Spleen (tissue), 11 donors: ENCODE results near the gene SUSD4. TPM values are rescaled to one million over a fixed set of nuclear protein-coding genes. Genes with fewer than 3 reads are reported as not detected.

Source experiments
- DNase-seq: peaks from one replicate; pipeline ENCODE4 v3.0.0-alpha.2; 2020
- H3K27ac ChIP-seq, 8 donors: fragments of 200-600 bp; sonication (generic) in 7 of 8; 1 replicate in 4 of 8; 2 replicates in 4 of 8; pipeline versions ENCODE4 v1.5.0 to v1.8.0; 2016 to 2021; ENCODE audit warnings: inconsistent platforms in 4 of 8, mild to moderate bottlenecking in 4 of 8, moderate library complexity in 1 of 8
- H3K27me3 ChIP-seq, 7 donors: fragments of 200-600 bp; sonication (generic) in 6 of 7; replicated peaks in 1 of 7; 1 replicate in 4 of 7; 2 replicates in 3 of 7; pipeline versions ENCODE4 v1.5.0 to v1.8.0; 2016 to 2021; ENCODE audit warnings: inconsistent platforms in 3 of 7, mild to moderate bottlenecking in 1 of 7
- H3K36me3 ChIP-seq, 6 donors: fragments of 200-600 bp; sonication (generic) in 5 of 6; 1 replicate in 4 of 6; 2 replicates in 2 of 6; pipeline versions ENCODE4 v1.5.0 to v1.8.0; 2016 to 2021; ENCODE audit warnings: inconsistent platforms in 2 of 6
- H3K4me1 ChIP-seq, 6 donors: fragments of 200-600 bp; sonication (generic) in 5 of 6; 1 replicate in 3 of 6; 2 replicates in 3 of 6; pipeline versions ENCODE4 v1.5.0 to v1.8.0; 2016 to 2021; ENCODE audit warnings: inconsistent platforms in 3 of 6
- H3K4me3 ChIP-seq, 8 donors: fragments of 200-600 bp; sonication (generic) in 7 of 8; 1 replicate in 4 of 8; 2 replicates in 4 of 8; pipeline versions ENCODE4 v1.5.0 to v1.8.0; 2016 to 2021; ENCODE audit warnings: inconsistent platforms in 4 of 8, mild to moderate bottlenecking in 4 of 8, moderate library complexity in 2 of 8
- H3K9me3 ChIP-seq, 8 donors: fragments of 200-600 bp; sonication (generic) in 7 of 8; 1 replicate in 4 of 8; 2 replicates in 4 of 8; pipeline versions ENCODE4 v1.5.0 to v1.8.0; 2016 to 2021; ENCODE audit warnings: inconsistent platforms in 4 of 8
- CTCF ChIP-seq, 11 experiments: fragments of 200-600 bp in 7 of 11; fragments of 450-650 bp in 4 of 11; sonication (generic) in 4 of 11; IDR thresholded peaks in 8 of 11; conservative IDR thresholded peaks in 3 of 11; 1 replicate in 7 of 11; 2 replicates in 4 of 11; pipeline versions ENCODE4 v1.4.0 to v1.8.0; 2016 to 2021; ENCODE audit warnings: antibody characterized with exemption in 11 of 11, inconsistent platforms in 4 of 11, mild to moderate bottlenecking in 1 of 11
- POLR2A ChIP-seq, 3 donors: fragments of 450-650 bp; IDR thresholded peaks; one replicate each; pipeline ENCODE4 v1.5.1; 2017; ENCODE audit warnings: antibody characterized with exemption in 3 of 3, mild to moderate bottlenecking in 1 of 3
- POLR2AphosphoS5 ChIP-seq, 3 donors: sonication (generic); formaldehyde crosslinking; IDR thresholded peaks; one replicate each; pipeline ENCODE4 v1.5.1; 2017; ENCODE audit warnings: antibody characterized with exemption in 3 of 3
- WGBS, 5 donors: extraction: QIAGEN DNeasy Blood & Tissue Kit in 3 of 5; methylation state at CpG; one replicate each; pipeline versions ENCODE4 v1.1.5 to v1.1.7; 2013 to 2018; 5-methylcytosine and 5-hydroxymethylcytosine counted together
- intact Hi-C: fragments of 100-400 bp; cut with DNase I; formaldehyde crosslinking; loops from one replicate; pipeline ENCODE4 v1.15.0; 2023; ENCODE audit warnings: low total_unique reads
- polyA plus RNA-seq, 3 donors: library from polyadenylated mRNA; stranded (reverse); fragments of 200-250 nt; gene quantifications; one replicate each; pipeline ENCODE4 v1.2.1, GENCODE V29; 2013
- total RNA-seq, 7 donors: library from RNA; depleted of rRNA in 3 of 7; stranded (reverse); fragments of >200 nt in 3 of 7; fragmentation: NEBNext Ultra II Directional in 4 of 7; extraction: Animal tissue kit (Norgen Biotek cat#: 25700) in 4 of 7; gene quantifications; one replicate each; pipeline versions ENCODE4 v1.1.0 to v1.2.1, GENCODE V29; 2016 to 2021
- donor health status: healthy with polysubstance abuse.
- donor health status: DM: no; HTN: no; CAD: no; lungs with moderate emphysema.
- donor health status: DM: no; HTN: no; CAD: no.
- donor health status: Bipolar disorder and iron deficiency.
- donor health status: healthy.
- donor health status: DM: no; HTN: no; CAD: no.
- donor health status: DM: yes; HTN: yes; CAD: no.

Gene SUSD4
- total and polyA plus RNA-seq, 10 donors, result 0.35 to 2.1 (median 0.69) TPM

GRCh38 chr1:223208164-223209076 is 155.6 kb downstream of the SUSD4 start:
- 76 to 88% (median 85%) methylated on average over 13 of the region's 13 CpGs for WGBS, 5 donors
- Histone ChIP-seq H3K4me1 (no peaks in the 10 kb centered on the region), H3K4me3 (no peak overlapping the region), H3K27ac (no peak overlapping the region), H3K36me3 (no peaks in the 10 kb centered on the region), H3K27me3 (peaks cover 0 to 9% (median 0%) of the 10 kb centered on the region in 7 donors), H3K9me3 (no peaks in the 10 kb centered on the region)
- intact Hi-C loops, result no loop called here
- no peak for TF ChIP-seq POLR2AphosphoS5 (IDR thresholded peaks at IDR 0.05)
- no peak for TF ChIP-seq POLR2A (IDR thresholded peaks at IDR 0.05)
- no peak for TF ChIP-seq CTCF (IDR thresholded peaks at IDR 0.05 in 8 of 11, conservative IDR thresholded peaks at IDR 0.05 in 3 of 11)
- DNase-seq, result no peak

GRCh38 chr1:223207293-223208066 is 156.5 kb downstream of the SUSD4 start:
- no peak for TF ChIP-seq CTCF (IDR thresholded peaks at IDR 0.05 in 8 of 11, conservative IDR thresholded peaks at IDR 0.05 in 3 of 11)
- TF ChIP-seq POLR2A (IDR thresholded peaks at IDR 0.05), result no peak
- no peak for TF ChIP-seq POLR2AphosphoS5 (IDR thresholded peaks at IDR 0.05)
- no peaks in the 10 kb centered on the region for H3K4me1 ChIP-seq
- H3K36me3 ChIP-seq, result no peaks in the 10 kb centered on the region
- DNase-seq, result no peak
- no peak overlapping the region for H3K27ac ChIP-seq
- WGBS, 5 donors, result 56 to 78% (median 70%) methylated on average over 3 of the region's 3 CpGs
- peaks cover 0 to 16% (median 0%) of the 10 kb centered on the region in 7 donors for H3K27me3 ChIP-seq
- no peak overlapping the region for H3K4me3 ChIP-seq
- no peaks in the 10 kb centered on the region for H3K9me3 ChIP-seq
- intact Hi-C loops, result no loop called here

- TF ChIP-seq POLR2AphosphoS5 (IDR thresholded peaks at IDR 0.05) (no peak), CTCF (IDR thresholded peaks at IDR 0.05 in 8 of 11, conservative IDR thresholded peaks at IDR 0.05 in 3 of 11) (no peak), POLR2A (IDR thresholded peaks at IDR 0.05) (no peak)
- WGBS, 5 donors, result 78 to 88% (median 85%) methylated on average over 2 to 4 of the region's 4 CpGs
These were observed 159.6 kb downstream of the SUSD4 start for GRCh38 chr1:223204424-223204823.

GRCh38 chr1:223203694-223204093 is 160.3 kb downstream of the SUSD4 start:
- H3K9me3 ChIP-seq, result no peaks in the 10 kb centered on the region
- WGBS, 5 donors, result 77 to 87% (median 85%) methylated on average over 6 of the region's 6 CpGs
- no peak for DNase-seq
- TF ChIP-seq POLR2A (IDR thresholded peaks at IDR 0.05) (no peak), CTCF (IDR thresholded peaks at IDR 0.05 in 8 of 11, conservative IDR thresholded peaks at IDR 0.05 in 3 of 11) (no peak), POLR2AphosphoS5 (IDR thresholded peaks at IDR 0.05) (no peak)
- intact Hi-C loops, result no loop called here
- no peak overlapping the region for H3K27ac ChIP-seq
- H3K4me1 ChIP-seq, result peaks cover 0 to 6% (median 0%) of the 10 kb centered on the region in 6 donors
- H3K27me3 ChIP-seq, result peaks cover 0 to 35% (median 0%) of the 10 kb centered on the region in 7 donors
- H3K36me3 ChIP-seq, result no peaks in the 10 kb centered on the region
- no peak overlapping the region for H3K4me3 ChIP-seq

More at GRCh38 chr1:223204424-223204823, 159.6 kb downstream of the SUSD4 start:
- intact Hi-C loops, result no loop called here
- Histone ChIP-seq H3K9me3 (no peaks in the 10 kb centered on the region), H3K27ac (no peak overlapping the region), H3K4me3 (no peak overlapping the region), H3K27me3 (peaks cover 0 to 35% (median 0%) of the 10 kb centered on the region in 7 donors), H3K36me3 (no peaks in the 10 kb centered on the region), H3K4me1 (no peaks in the 10 kb centered on the region)
- no peak for DNase-seq
